Measurements from ENCODE around the gene ST3GAL3.

ST3GAL3 gene

GRCh38 chr1:43925846-43926245, 218.5 kb downstream of the ST3GAL3 start:
- DNase-seq = no peak

- DNase-seq = no peak
Measured at GRCh38 chr1:43930168-43930948, 223.0 kb downstream of the ST3GAL3 start.

- no peak for DNase-seq
Measured at GRCh38 chr1:43930949-43931275, 223.6 kb downstream of the ST3GAL3 start.

- DNase-seq = no peak
Measured at GRCh38 chr1:43931711-43932660, 224.7 kb downstream of the ST3GAL3 start.

- DNase-seq = no peak
Measured at GRCh38 chr1:43932786-43933385, 225.6 kb downstream of the ST3GAL3 start.

GRCh38 chr1:43933386-43934100, 226.2 kb downstream of the ST3GAL3 start, which contains the start of gene ARTN:
ARTN (plus strand) TSS chr1:43933801; CDS start chr1:43935657, 1,856 bp downstream.
- DNase-seq = no peak

GRCh38 chr1:43934101-43934985, 227.0 kb downstream of the ST3GAL3 start:
- DNase-seq = no peak

GRCh38 chr1:43934986-43935324, 227.6 kb downstream of the ST3GAL3 start:
- DNase-seq = no peak

GRCh38 chr1:43935711-43936427, 228.5 kb downstream of the ST3GAL3 start:
- DNase-seq = no peak

GRCh38 chr1:43936431-43937151, 229.3 kb downstream of the ST3GAL3 start:
- no peak for DNase-seq

GRCh38 chr1:43937179-43937865, 230.0 kb downstream of the ST3GAL3 start:
- no peak for DNase-seq

- DNase-seq = no peak
Measured at GRCh38 chr1:43938383-43938782, 231.0 kb downstream of the ST3GAL3 start.

- no peak for DNase-seq
Measured at GRCh38 chr1:43938892-43939587, 231.7 kb downstream of the ST3GAL3 start.

- DNase-seq = no peak
Measured at GRCh38 chr1:43942411-43942810, 235.1 kb downstream of the ST3GAL3 start.

- no peak for DNase-seq
Measured at GRCh38 chr1:43944860-43945259, 237.5 kb downstream of the ST3GAL3 start.

GRCh38 chr1:43945674-43946235, 238.4 kb downstream of the ST3GAL3 start:
- no peak for DNase-seq

- DNase-seq = peak; percentile 87
Measured at GRCh38 chr1:43946236-43947060, 239.1 kb downstream of the ST3GAL3 start, which contains the start of gene IPO13. IPO13 (plus strand) TSS chr1:43946950; CDS start chr1:43947601, 651 bp downstream.
